ENCODE results near the gene B3GNT8.
"Not testable (repeated sequence)": the region's sequence is repeated elsewhere in the genome, so short reads cannot be mapped to it uniquely, and the experiment has no call there.

The B3GNT8 gene

DNA sequence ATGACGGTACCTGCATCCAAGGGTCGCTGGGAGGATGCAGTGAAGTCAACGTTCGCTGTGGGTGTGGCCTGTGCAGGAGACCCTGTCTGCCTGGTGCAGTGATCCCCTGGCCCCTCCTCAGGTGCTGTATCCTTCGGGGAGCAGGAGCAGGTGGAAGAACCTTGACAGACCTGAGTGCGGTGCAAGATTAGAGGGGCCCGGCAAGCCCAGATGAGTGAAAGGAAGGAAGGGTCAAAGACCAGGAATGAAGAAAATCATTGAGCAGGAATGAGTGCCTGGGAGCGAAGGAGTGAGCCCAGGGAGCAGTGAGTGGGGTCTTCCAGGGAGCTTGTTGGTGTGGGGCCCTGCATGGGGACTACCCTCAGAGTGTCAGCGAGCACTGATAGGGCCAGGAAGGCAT is 12.7 kb downstream of the B3GNT8 start:
- DNase-seq (ENCODE audit: low read depth): no peak

DNA sequence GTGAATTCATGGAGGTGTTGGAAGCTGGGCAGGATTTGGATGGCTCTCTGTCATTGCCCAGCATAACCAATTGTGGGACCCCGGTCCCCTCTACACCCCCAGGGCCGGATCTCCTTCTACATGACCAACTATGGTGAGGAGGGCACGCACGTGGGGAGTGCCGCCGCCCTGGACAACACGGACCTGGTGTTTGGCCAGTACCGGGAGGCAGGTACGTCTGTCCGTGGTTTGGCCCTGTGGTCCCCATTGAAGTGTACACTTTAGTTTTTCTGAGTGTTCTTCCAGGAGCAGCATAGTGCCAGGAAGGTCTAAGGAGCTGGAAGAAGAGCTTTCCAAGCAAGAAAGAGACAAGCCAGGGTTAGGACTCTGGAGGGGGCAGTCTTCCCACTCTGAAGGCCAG is 13.2 kb downstream of the B3GNT8 start:
- DNase-seq (ENCODE audit: low read depth): no peak

DNA sequence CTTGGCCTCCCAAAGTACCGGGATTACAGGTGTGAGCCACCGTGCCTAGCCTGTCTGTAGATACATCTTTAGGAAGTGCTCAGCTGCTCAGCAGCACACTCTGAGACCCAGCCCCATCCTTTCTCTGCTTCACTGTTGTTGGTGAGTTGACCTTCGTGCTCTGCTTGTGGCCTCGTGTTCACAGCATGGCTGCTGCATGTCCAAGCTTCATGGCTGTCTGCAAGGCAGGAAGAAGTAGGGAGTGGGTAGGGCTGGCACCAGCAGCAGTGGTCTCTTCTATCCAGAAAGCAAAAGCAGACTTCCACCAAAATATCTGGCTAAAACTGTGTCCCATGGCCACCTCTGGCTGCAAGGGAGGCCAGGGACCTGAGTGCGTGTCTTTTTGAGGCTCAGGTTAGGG is 14.2 kb downstream of the B3GNT8 start:
- DNase-seq (ENCODE audit: low read depth): no peak

DNA sequence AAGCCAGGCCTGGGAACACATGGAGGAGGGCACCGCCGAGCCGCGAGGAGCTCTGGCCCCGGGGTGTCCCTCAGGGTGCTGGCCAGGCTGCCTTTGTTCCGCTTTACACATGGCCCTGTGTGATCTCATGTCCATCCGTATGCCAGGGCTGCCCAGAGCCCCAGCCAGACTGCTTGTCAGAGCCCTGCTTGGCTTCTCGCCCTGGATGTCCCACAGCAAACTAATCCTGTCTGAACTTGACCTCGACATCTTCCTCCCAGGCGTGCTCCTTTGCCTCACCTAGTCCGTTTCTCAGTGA is 15.3 kb downstream of the B3GNT8 start:
- DNase-seq (ENCODE audit: low read depth): no peak

DNA sequence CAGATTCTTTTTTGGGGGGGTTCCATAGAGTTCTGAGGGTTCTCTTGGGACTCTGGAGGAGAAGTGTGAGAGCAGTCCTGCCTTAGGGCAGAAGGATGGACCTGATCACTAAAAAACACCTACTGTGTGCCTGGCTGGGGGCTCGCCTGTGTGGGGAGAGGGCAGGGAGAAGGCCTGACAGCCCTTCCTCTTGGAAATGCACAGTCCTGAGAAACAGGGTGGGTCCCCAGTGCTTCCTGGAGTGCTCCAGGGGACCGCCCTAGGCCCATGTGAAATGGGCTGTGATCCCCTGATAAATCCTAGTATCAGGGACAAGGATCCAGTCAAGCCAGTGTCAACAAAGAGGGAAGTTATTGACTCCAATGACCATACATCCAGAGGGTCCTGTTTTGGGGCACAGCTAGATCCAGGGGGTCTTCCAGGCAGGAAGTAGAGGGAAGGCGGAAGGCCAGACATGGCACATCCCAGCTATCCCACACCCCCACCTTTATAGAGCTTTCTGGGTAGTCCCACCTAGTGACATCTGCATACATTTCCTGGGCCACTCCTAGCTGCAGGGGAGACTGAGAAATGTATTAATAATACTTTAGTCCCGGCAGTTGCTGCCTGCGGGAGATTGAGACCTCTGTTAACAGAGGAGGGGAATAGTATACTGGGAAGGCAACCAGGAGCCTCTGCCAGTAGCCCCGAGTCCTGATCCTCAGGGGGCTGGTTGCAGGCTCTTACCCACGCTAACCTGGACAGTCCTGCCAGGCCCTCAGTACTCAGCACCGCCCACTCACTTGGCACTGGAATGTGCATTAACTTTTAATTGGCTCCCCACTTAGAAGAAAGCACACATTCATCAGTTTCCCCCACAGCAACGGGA is 15.8 kb downstream of the B3GNT8 start:
- DNase-seq (ENCODE audit: low read depth): no peak

DNA sequence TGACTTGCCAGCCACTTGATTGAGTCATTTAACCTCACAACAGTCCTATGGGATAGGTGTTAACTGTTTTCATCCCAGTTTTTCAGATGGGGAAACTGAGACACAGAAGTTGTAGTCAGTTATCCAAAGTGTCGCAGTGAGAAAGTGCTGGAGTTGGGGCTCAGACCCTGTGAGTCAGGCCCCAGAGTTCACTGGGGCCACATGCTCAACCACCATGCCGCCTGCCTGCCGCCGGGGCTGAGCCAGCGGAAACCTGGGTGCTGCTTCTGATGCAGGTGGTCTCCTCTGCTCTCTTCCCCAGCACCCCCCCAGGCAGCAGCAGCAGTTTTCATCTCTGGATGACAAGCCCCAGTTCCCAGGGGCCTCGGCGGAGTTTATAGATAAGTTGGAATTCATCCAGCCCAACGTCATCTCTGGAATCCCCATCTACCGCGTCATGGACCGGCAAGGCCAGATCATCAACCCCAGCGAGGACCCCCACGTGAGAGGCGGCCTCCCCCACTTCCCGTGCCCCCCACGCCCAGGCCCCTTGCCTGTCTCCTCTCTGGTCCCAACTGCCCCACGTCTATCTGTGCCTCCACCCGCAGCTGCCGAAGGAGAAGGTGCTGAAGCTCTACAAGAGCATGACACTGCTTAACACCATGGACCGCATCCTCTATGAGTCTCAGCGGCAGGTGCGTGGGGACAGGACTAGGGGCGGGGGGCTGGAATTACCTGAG is 16.7 kb downstream of the B3GNT8 start:
- DNase-seq (ENCODE audit: low read depth): no peak

DNA sequence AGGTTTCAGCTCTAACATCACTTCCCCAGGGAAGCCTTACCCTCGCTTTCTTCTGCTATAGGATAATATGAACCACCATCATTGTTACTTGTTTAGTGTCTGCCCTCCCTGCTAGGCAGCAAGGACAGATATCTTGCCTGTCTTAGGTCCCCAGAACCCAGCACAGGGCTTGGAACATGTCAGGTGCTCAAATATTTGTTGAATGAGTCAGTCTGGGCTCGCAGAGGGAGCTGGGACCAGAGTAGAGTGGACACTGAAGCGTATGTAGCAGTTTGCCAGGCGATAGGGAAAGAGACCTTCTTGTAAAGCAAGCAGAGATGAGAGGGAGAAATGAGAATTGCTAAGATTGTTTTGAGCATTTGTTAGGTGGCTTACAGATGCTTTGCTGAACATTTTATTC is 17.9 kb downstream of the B3GNT8 start:
- DNase-seq (ENCODE audit: low read depth): no peak

DNA sequence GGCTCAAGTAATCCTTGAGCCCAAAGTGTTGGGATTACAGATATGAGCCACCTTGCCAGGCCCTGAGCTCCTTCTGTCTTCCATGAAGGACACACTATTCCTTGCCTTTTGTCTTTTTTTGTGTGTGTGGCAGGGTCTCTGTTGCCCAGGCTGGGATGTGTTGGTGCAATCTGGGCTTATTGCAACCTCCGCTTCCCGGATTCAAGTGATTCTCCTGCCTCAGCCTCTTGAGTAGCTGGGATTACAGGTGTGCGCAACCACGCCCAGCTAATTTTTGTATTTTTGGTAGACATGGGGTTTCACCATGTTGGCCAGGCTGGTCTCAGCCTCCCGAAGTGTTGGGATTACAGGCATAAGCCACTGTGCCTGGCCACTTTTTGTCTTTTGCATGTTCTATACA is 18.3 kb downstream of the B3GNT8 start:
- DNase-seq (ENCODE audit: low read depth): not testable (repeated sequence)

DNA sequence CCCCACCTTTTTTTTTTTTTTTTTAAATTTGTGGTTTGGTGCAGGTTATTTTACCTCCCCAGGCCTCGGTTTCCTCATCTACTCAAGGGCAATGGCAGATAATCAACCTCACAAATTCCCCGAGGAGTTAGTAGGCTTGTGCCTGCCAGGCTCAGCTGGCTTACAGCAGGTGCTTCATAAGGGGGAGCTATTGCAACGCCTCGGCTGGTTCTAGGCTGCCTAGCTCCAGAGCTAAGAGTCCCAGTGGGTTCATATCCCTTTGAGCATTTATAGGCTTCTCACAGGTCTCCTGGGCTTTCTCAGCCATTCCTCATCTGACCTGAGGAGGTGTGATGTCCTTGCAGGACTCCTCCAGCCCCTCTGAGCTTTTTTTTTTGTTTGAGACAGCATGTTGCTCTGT is 18.9 kb downstream of the B3GNT8 start:
- DNase-seq (ENCODE audit: low read depth): no peak

DNA sequence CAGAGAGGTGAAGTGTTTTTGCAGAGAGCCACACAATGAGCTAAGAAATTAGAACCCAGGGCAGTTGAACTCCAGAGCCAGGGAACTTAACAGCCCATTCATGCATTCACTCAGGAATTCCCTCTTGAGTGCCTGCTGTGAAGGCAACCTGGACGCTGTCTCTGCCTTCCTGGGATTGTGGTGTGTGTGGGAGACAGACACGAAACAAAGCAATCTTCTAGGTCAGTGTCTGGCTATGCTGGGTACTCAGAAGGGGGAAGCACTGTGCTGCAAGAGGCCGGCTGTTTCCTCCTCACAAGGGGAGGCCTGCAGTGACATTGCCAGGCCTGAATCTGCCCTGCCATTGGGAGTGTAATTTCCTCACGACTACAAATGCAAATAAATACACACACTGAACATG is 19.9 kb downstream of the B3GNT8 start:
- DNase-seq (ENCODE audit: low read depth): no peak

DNA sequence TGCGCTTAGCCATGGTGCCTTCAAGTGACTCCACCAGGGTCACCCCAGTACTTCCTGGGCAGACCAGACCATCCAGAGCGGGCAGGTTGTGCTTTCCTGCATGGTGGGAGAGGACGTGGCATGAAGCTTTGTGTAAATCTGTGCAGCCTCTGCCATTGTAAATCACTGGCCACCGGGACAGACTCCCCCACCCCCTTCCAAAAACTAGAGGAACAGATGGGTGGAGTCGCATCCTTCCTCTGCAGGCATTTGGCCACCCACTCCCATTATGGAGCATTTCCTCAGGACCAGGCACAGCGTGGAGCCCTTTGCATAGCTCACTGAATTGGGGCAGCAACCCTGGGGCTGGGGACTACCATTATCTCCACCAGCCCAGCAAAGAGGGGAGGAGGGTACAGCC is 21.4 kb downstream of the B3GNT8 start:
- DNase-seq (ENCODE audit: low read depth): no peak

DNA sequence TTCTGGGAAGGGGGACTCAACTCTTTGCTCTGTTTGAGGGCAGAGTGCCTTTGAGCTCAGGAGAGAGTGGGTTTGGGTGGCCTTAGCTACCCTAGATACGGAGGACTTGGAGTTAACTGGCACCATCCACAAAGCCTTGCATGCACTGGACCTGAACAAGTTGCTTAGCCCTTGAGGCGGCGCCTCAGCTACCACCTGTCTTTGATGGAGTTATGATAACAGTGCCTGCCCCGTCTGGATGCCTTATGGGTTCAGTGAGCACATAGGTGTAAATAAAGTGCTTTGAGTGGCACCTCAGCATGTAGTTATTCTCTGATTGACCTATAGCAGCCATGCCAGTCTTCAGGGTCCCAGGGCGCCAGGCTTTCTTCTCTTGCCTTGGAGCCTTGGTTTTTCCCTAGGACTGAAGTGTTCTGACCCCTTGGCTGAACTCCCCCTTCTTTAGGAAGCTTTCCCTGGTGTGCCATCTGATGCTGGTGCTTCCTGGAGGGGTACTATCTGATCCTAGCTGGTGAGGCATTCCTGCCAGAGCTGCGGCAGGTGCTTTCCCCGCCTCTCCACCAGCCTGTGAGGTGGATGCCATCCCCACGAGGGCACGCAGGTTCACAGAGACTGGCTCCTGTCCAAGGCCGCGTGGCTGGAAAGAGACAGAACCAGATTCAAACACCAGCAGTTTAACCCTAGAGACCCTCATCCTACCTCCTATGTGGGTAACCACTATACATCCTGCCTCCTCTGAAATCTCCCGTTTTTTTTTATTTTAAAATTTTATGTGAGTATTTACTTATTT is 23.8 kb downstream of the B3GNT8 start:
- no peak for DNase-seq (ENCODE audit: low read depth)

DNA sequence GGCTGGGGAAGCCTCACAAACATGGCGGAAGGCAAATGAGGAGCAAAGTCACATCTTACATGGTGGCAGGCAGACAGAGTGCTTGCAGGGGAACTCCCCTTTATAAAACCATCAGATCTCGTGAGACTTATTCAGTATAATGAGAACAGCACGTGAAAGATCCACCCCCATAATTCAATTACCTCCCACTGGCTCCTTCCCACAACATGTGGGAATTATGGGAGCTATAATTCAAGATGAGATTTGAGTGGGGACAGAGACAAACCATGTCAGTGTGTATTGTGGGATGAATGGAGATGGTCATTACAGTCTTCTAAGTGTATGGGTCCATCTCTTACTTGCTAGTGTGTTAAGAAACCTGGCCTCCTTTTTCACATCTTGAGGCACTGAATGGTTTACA is 25.2 kb downstream of the B3GNT8 start:
- no peak for DNase-seq (ENCODE audit: low read depth)

DNA sequence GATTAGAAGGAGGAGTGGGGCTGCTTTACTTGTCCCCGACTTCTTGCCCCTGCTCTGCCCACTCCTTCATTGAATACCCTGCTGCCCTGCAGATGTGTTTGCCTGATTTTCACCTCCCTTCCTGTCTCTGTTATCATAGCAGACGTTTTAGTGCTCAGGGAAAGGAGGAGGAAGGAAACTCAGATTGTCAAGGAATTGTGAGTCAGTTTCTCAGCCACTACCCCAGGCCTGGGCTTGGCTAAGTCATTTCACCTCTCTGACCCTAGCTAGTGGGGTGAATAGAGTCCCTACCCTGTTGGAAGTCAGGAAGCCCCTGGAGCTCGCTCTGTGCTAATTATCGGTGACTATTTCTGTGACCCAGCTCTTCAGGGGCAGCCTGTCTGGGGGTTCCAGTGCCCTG is 25.7 kb downstream of the B3GNT8 start:
- no peak for DNase-seq (ENCODE audit: low read depth)

DNA sequence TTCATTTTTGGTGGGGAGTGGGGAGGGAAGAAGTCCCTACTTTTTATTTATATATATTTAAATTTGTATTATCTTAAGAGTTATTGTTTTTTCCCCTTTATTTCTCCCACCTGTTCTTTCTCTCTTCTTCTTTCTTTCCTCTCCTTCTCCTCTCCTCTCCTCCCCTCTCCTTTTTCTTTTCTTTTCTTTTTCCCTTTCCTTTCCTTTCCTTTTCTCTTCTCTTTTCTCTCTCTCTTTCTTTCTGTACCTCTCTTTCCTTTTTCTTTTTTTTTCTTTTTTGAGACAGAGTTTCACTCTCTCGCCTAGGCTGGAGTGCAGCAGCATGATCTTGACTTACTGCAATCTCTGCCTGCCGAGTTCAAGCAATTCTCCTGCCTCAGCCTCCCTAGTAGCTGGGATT is 27.6 kb downstream of the B3GNT8 start:
- DNase-seq (ENCODE audit: low read depth): no peak

DNA sequence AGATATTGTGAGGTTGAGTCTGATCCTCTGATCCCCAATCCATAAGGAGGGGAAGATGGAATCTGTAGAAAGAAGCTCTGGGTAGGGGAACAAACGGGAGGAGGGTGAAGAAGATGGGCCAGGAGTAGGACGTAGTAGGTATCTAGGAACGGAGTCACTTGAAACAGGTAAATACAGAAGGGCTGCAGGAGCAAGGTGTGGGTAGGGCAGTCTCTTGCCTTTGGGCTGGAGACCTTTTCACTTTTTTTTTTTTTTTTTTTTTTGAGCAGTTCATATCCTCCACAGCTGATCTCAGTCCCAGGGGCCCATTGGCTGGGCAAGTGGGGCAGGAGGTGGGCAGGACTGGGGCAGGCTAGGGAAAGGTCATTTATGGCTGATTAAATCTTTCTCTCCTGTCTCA is 28.1 kb downstream of the B3GNT8 start:
- no peak for DNase-seq (ENCODE audit: low read depth)

DNA sequence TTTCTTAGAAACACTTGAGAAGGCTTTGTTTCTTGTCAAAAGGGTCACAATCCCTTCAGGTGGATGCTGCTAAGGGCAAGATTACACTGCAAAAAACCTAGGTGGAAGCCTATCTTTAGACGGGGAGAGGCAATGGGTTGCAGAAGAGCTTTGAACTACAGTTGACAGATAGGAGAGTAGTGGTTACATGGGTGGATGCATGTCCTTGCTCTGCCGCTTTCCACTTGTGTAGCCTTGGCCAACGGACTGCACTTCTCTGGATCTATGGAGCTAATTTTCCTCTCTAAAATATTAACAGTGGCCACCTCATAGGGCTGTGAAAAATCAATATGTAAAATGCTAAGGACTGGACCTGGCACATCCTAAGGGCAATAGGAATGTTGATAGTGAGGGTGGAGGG is 28.6 kb downstream of the B3GNT8 start:
- DNase-seq (ENCODE audit: low read depth): no peak

DNA sequence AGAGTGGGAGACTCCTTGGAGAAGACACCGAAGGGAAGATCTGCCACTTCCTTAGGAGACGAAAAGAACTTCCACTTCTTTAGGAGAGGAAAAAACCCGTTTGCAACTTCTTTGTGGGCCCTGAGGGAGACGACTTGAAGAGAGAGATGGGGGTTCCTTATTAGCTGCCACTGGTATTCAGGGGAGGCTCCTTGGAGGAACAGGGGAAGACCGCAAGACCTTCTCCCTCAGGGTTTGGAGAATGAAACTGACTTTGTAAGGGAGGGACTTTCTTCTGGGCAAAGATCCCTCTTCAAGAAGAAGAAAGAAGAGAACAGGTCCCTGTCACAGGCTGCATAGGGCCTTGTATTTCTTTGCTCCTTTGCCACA is 29.1 kb downstream of the B3GNT8 start:
- DNase-seq (ENCODE audit: low read depth): no peak

DNA sequence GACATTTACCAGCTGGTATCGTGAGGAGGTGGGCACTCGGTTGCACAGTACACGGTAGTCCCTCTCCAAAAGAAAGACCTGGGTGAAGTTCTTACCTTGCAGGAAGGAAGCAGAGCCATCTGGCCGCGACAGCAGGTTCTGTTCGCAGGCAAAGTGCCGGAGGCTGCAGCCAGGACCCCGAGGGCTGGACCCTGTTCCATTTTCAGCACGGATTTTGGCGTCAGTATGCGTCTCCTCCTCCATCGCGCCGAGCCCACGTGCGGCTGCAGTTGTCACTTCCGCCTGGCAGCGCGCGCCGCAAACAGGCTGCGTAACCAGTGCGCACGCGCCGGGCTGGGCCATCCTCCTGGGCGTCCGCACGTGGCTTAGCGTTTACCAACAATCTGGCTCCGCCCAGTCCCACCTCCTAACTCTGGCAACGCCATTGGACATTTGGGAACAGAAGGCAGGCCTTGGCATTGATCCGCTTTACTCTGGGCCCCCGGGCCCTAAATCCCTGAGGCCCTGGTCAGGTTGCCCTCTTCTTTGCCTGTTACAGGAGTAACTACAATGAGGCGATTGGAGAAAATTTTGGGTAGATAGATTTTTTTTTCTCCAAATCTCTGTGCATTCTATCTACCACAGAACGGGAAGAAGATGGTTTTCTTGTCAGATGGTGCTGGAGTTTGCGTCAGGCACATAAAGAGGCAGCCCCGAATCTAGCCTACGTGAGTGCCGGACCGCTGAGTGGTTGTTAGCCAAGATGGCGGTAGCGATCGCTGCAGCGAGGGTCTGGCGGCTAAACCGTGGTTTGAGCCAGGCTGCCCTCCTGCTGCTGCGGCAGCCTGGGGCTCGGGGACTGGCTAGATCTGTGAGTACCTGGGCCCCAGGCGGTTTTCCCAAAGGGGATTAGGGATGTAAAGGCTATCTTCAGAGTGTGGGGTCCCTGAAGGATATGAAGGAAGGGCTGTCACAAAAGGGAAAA is 29.8 kb downstream of the B3GNT8 start, which contains the start of the genes BCKDHA and EXOSC5:
Gene BCKDHA (plus strand): TSS at position 733 of the 964 bp plus-strand sequence. CDS start 10 bp downstream, at position 743.
Gene EXOSC5 (minus strand): TSS at position 274 of the 964 bp plus-strand sequence. CDS start 31 bp downstream, at position 243.
- peak; percentile 99 for DNase-seq (ENCODE audit: low read depth)

DNA sequence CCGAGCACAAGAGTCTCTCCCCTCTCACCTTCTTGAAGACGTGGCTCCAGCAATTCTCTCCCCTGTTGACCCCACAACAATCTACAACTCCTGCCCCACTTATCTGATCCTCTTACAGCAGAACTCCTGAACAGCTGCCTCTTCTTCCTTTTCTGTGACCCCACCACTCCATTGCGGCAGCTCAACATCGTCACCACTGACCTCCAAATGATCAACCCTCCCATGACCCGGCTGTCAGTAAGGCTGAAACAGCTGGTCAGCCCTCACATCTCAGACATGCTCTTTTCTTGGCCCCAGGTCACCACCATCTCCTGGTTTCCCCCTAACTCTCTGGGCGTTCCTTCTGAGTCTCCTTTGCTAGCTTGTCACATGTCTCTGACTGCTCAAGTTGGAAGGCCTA is 31.8 kb downstream of the B3GNT8 start:
- DNase-seq (ENCODE audit: low read depth): no peak

DNA sequence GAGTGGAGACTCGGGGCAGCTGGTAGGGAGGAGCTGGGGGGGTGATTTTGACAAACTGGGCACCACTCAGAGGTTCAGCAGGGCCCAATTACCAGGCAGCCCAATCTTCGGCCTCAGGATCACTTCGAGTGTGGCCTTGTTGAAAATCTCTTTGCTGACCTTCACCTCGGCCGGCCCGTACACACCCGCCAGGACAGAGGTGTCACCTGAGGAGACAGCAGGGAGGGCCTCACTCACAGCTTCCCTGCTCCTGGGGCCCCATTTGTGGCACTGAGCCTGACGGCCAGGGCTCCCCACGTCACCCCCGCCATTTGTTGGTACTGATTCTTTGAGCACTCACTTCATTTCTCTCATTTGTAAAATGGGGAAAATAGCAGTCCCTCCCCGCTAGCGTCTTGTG is 34.4 kb downstream of the B3GNT8 start:
- DNase-seq (ENCODE audit: low read depth): no peak

DNA sequence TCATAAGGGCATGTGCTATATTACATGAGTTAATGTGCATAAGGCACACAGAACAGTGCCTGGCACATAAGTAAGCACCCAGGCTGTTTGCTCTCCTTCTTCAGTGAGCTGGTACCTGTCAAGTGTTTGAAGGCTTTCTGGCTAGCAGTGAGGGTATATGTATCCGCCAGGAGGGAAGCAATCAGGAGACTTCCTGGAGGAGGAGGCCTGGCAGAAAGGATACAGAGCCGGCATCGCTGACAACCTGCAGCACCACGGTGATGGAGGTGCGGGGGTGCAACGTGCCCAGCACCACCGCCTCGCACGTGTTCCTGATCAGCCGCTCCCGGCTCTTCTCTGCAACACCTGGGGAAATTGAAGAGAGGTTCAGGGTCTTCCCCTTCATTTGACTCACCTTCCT is 35.6 kb downstream of the B3GNT8 start:
- DNase-seq (ENCODE audit: low read depth): no peak
